Measurements from ENCODE around the gene PPRC1. TPM values are rescaled to one million over a fixed set of nuclear protein-coding genes. Genes with fewer than 3 reads are reported as not detected.

PPRC1 gene
- polyA plus RNA-seq, 1 donor from 2014 or later, result 6.0 TPM

DNA sequence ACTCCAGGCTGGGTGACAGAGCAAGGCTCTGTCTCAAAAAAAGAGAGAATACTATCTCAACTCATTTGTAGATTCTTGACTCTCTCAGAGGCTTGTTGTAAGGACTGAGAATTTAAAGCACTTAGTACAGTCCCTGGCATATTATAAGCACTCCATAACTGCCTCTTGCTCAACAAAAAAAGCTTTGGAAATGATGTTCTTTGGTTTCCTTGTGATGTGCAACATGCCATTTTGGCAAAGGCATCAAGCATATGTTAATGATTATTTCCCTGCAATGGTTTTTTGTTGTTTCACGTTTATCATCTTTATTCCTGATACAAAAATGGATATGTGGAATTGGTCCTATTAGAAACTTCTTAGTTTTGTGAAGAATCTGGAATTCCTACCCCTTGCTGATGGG is 35.0 kb downstream of the PPRC1 start:
- Histone ChIP-seq H2AFZ (ENCODE audit: low read depth, low read length) (no peak overlapping the region), H3K9me2 (ENCODE audit: insufficient read depth, low read length) (no peaks in the 10 kb centered on the region), H3K9me3 (ENCODE audit: low read length) (no peaks in the 10 kb centered on the region), H4K20me1 (ENCODE audit: insufficient read depth) (no peaks in the 10 kb centered on the region), H3F3A (ENCODE audit: insufficient read depth, low read length, poor library complexity, severe bottlenecking) (no peaks in the 10 kb centered on the region), H3K27me3 (ENCODE audit: insufficient read depth, low read depth, low read length) (no peaks in the 10 kb centered on the region), H3K79me2 (replicated peaks; ENCODE audit: insufficient read depth, low read length) (no peaks in the 10 kb centered on the region), H3K9ac (ENCODE audit: low read length) (no peak overlapping the region), H3K4me2 (ENCODE audit: low read length) (no peak overlapping the region), H3K27ac (ENCODE audit: low read length) (no peak overlapping the region), H3K4me3 (ENCODE audit: low read length) (no peak overlapping the region), H3K36me3 (ENCODE audit: insufficient read depth, low read length) (no peaks in the 10 kb centered on the region)
- TF ChIP-seq EP300 (conservative IDR thresholded peaks at IDR 0.05; ENCODE audit: poor library complexity, severe bottlenecking) (no peak), REST (IDR thresholded peaks at IDR 0.05; ENCODE audit: borderline replicate concordance) (no peak), EZH2 (IDR thresholded peaks at IDR 0.05; ENCODE audit: borderline replicate concordance, insufficient read depth, low read length, poor library complexity, severe bottlenecking) (no peak), TAF1 (IDR thresholded peaks at IDR 0.05; ENCODE audit: low read depth) (no peak), SMC3 (conservative IDR thresholded peaks at IDR 0.05; ENCODE audit: poor library complexity) (no peak), RAD21 (conservative IDR thresholded peaks at IDR 0.05) (no peak), MXI1 (conservative IDR thresholded peaks at IDR 0.05; ENCODE audit: poor library complexity, severe bottlenecking) (no peak), POLR2AphosphoS5 (IDR thresholded peaks at IDR 0.05) (no peak)
- TF ChIP-seq, protein P1, sequence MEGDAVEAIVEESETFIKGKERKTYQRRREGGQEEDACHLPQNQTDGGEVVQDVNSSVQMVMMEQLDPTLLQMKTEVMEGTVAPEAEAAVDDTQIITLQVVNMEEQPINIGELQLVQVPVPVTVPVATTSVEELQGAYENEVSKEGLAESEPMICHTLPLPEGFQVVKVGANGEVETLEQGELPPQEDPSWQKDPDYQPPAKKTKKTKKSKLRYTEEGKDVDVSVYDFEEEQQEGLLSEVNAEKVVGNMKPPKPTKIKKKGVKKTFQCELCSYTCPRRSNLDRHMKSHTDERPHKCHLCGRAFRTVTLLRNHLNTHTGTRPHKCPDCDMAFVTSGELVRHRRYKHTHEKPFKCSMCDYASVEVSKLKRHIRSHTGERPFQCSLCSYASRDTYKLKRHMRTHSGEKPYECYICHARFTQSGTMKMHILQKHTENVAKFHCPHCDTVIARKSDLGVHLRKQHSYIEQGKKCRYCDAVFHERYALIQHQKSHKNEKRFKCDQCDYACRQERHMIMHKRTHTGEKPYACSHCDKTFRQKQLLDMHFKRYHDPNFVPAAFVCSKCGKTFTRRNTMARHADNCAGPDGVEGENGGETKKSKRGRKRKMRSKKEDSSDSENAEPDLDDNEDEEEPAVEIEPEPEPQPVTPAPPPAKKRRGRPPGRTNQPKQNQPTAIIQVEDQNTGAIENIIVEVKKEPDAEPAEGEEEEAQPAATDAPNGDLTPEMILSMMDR (IDR thresholded peaks at IDR 0.05; ENCODE audit: poor library complexity, severe bottlenecking), result no peak

- Histone ChIP-seq H3K9me2 (ENCODE audit: insufficient read depth, low read length) (no peaks in the 10 kb centered on the region), H3K9me3 (ENCODE audit: low read length) (no peaks in the 10 kb centered on the region), H3K9ac (ENCODE audit: low read length) (no peak overlapping the region), H3K27ac (ENCODE audit: low read length) (no peak overlapping the region), H3K79me2 (replicated peaks; ENCODE audit: insufficient read depth, low read length) (no peaks in the 10 kb centered on the region), H3K4me2 (ENCODE audit: low read length) (no peak overlapping the region), H2AFZ (ENCODE audit: low read depth, low read length) (no peak overlapping the region), H3F3A (ENCODE audit: insufficient read depth, low read length, poor library complexity, severe bottlenecking) (no peaks in the 10 kb centered on the region), H3K36me3 (ENCODE audit: insufficient read depth, low read length) (no peaks in the 10 kb centered on the region), H4K20me1 (ENCODE audit: insufficient read depth) (no peaks in the 10 kb centered on the region), H3K4me3 (ENCODE audit: low read length) (no peak overlapping the region), H3K27me3 (ENCODE audit: insufficient read depth, low read depth, low read length) (no peaks in the 10 kb centered on the region)
- TF ChIP-seq MXI1 (conservative IDR thresholded peaks at IDR 0.05; ENCODE audit: poor library complexity, severe bottlenecking) (no peak), SMC3 (conservative IDR thresholded peaks at IDR 0.05; ENCODE audit: poor library complexity) (no peak), POLR2AphosphoS5 (IDR thresholded peaks at IDR 0.05) (no peak), EZH2 (IDR thresholded peaks at IDR 0.05; ENCODE audit: borderline replicate concordance, insufficient read depth, low read length, poor library complexity, severe bottlenecking) (no peak), RAD21 (conservative IDR thresholded peaks at IDR 0.05) (no peak), REST (IDR thresholded peaks at IDR 0.05; ENCODE audit: borderline replicate concordance) (no peak), EP300 (conservative IDR thresholded peaks at IDR 0.05; ENCODE audit: poor library complexity, severe bottlenecking) (no peak), TAF1 (IDR thresholded peaks at IDR 0.05; ENCODE audit: low read depth) (no peak)
- TF ChIP-seq, protein P1 (IDR thresholded peaks at IDR 0.05; ENCODE audit: poor library complexity, severe bottlenecking), result no peak
These were observed 37.8 kb downstream of the PPRC1 start for GRCh38 chr10:102170602-102171001.
